Body of pancreas (tissue), 4 donors: ENCODE results near the gene NSUN3. TPM values are rescaled to one million over a fixed set of nuclear protein-coding genes. Genes with fewer than 3 reads are reported as not detected.

Source experiments
- ATAC-seq: fragments of 150-250 bp; one replicate; pipeline ENCODE4 v1.9.1; 2016
- DNase-seq, 4 donors: peaks; one replicate each; pipeline ENCODE4 v3.0.0-alpha.2; 2019
- H3K27ac ChIP-seq, 4 donors: fragments of 200-600 bp; sonication (generic); 1 replicate in 3 of 4; 2 replicates in 1 of 4; pipeline versions ENCODE4 v1.5.1 to v1.6.1; 2016 to 2019; ENCODE audit warnings: mild to moderate bottlenecking in 1 of 4, mixed read lengths in 1 of 4, moderate library complexity in 1 of 4
- H3K27me3 ChIP-seq, 2 donors: fragments of 200-600 bp; sonication (generic); one replicate each; pipeline ENCODE4 v1.6.0; 2016; ENCODE audit warnings: mild to moderate bottlenecking in 1 of 2
- H3K36me3 ChIP-seq, 2 donors: fragments of 200-600 bp; sonication (generic); replicated peaks in 1 of 2; 2 replicates each; pipeline ENCODE4 v1.5.1; 2016; ENCODE audit warnings: low read depth in 2 of 2; ENCODE audit not compliant: insufficient read depth in 1 of 2
- H3K4me1 ChIP-seq: fragments of 200-600 bp; sonication (generic); one replicate; pipeline ENCODE4 v1.6.0; 2016
- H3K4me3 ChIP-seq, 2 donors: fragments of 200-600 bp; sonication (generic); 1 replicate in 1 of 2; 2 replicates in 1 of 2; pipeline ENCODE4 v1.5.1; 2016 to 2019
- H3K9me3 ChIP-seq, 3 donors: fragments of 200-600 bp; sonication (generic); 1 replicate in 2 of 3; 2 replicates in 1 of 3; pipeline ENCODE4 v1.5.1; 2016
- CTCF ChIP-seq, 7 experiments: fragments of 450-650 bp in 4 of 7; fragments of 200-600 bp in 3 of 7; sonication (generic) in 3 of 7; IDR thresholded peaks; one replicate each; pipeline ENCODE4 v1.5.1; 2016 to 2019; ENCODE audit warnings: antibody characterized with exemption in 7 of 7
- POLR2A ChIP-seq, 3 donors: fragments of 450-650 bp; IDR thresholded peaks; one replicate each; pipeline ENCODE4 v1.6.1; 2016; ENCODE audit warnings: antibody characterized with exemption in 3 of 3, mild to moderate bottlenecking in 2 of 3
- WGBS, 2 donors: methylation state at CpG; one replicate each; pipeline ENCODE4 v1.1.5; 2017; 5-methylcytosine and 5-hydroxymethylcytosine counted together
- intact Hi-C: fragments of 100-400 bp; cut with DNase I; formaldehyde crosslinking; loops from one replicate; pipeline ENCODE4 v1.15.1; 2023
- total RNA-seq, 2 donors: library from RNA; depleted of rRNA; stranded (reverse); fragments of >200 nt; gene quantifications; one replicate each; pipeline ENCODE4 v1.1.0, GENCODE V29; 2016

Gene NSUN3
- total RNA-seq, 2 donors from 2014 or later: 5.6 to 13.2 TPM

- Histone ChIP-seq H3K36me3 (peaks cover 0 to 7% of the 10 kb centered on the region in 2 donors), H3K27me3 (no peaks in the 10 kb centered on the region), H3K4me1 (no peaks in the 10 kb centered on the region), H3K4me3 (no peak overlapping the region), H3K27ac (no peak overlapping the region), H3K9me3 (no peaks in the 10 kb centered on the region)
- no peak for ATAC-seq
- TF ChIP-seq POLR2A (IDR thresholded peaks at IDR 0.05): no peak
- TF ChIP-seq CTCF (IDR thresholded peaks at IDR 0.05): no peak
- no peak for DNase-seq
- WGBS, 2 donors: 94 to 97% methylated on average over 2 of the region's 2 CpGs
- intact Hi-C loops: no loop called here
These were observed 16.3 kb upstream of the NSUN3 start for GRCh38 chr3:94046533-94046932.

- no peaks in the 10 kb centered on the region for H3K9me3 ChIP-seq
- H3K4me1 ChIP-seq: no peaks in the 10 kb centered on the region
- DNase-seq (no peak), ATAC-seq (no peak)
- H3K27ac ChIP-seq: no peak overlapping the region
- WGBS, 2 donors: 83 to 86% methylated on average over 2 of the region's 2 CpGs
- no peaks in the 10 kb centered on the region for H3K27me3 ChIP-seq
- TF ChIP-seq CTCF (IDR thresholded peaks at IDR 0.05) (no peak), POLR2A (IDR thresholded peaks at IDR 0.05) (no peak)
- H3K4me3 ChIP-seq: no peak overlapping the region
- intact Hi-C loops: no loop called here
- H3K36me3 ChIP-seq: peaks cover 0 to 5% of the 10 kb centered on the region in 2 donors
These were observed 13.6 kb upstream of the NSUN3 start for GRCh38 chr3:94049267-94049666.

- H3K36me3 ChIP-seq: no peaks in the 10 kb centered on the region
- no peaks in the 10 kb centered on the region for H3K9me3 ChIP-seq
- no peaks in the 10 kb centered on the region for H3K4me1 ChIP-seq
- intact Hi-C loops: no loop called here
- no peak overlapping the region for H3K4me3 ChIP-seq
- H3K27me3 ChIP-seq: no peaks in the 10 kb centered on the region
- TF ChIP-seq CTCF (IDR thresholded peaks at IDR 0.05): no peak
- no peak for TF ChIP-seq POLR2A (IDR thresholded peaks at IDR 0.05)
- ATAC-seq (no peak), DNase-seq (no peak)
- H3K27ac ChIP-seq: no peak overlapping the region
These were observed 12.3 kb upstream of the NSUN3 start for GRCh38 chr3:94050546-94050945.

- no peaks in the 10 kb centered on the region for H3K27me3 ChIP-seq
- DNase-seq (no peak), ATAC-seq (no peak)
- no peaks in the 10 kb centered on the region for H3K9me3 ChIP-seq
- H3K4me1 ChIP-seq: peaks cover 31% of the 10 kb centered on the region
- 93 to 98% methylated on average over 13 of the region's 13 CpGs for WGBS, 2 donors
- TF ChIP-seq CTCF (IDR thresholded peaks at IDR 0.05): no peak
- TF ChIP-seq POLR2A (IDR thresholded peaks at IDR 0.05): no peak
- H3K4me3 ChIP-seq: no peak overlapping the region
- intact Hi-C loops: loop anchor here (10.0 kb wide), 1 partner anchor 86 kb away; the partner anchor contains the start of gene PROS1
- H3K27ac ChIP-seq: no peak overlapping the region
- peaks cover 0 to 2% of the 10 kb centered on the region in 2 donors for H3K36me3 ChIP-seq
These were observed 1.6 kb upstream of the NSUN3 start for GRCh38 chr3:94061297-94061696.

- Histone ChIP-seq H3K27ac (peak overlapping the region; percentile 79 to 97 (median 88)), H3K4me1 (peaks cover 39% of the 10 kb centered on the region), H3K9me3 (no peaks in the 10 kb centered on the region), H3K4me3 (peak overlapping the region; percentile 42 to 51), H3K36me3 (peaks cover 0 to 2% of the 10 kb centered on the region in 2 donors), H3K27me3 (no peaks in the 10 kb centered on the region)
- WGBS, 2 donors: 45 to 51% methylated on average over 17 of the region's 17 CpGs
- intact Hi-C loops: loop anchor here (10.0 kb wide), 1 partner anchor 89 kb away; the partner anchor contains the start of gene PROS1
- no peak for DNase-seq
- TF ChIP-seq POLR2A (IDR thresholded peaks at IDR 0.05): no peak
- no peak for TF ChIP-seq CTCF (IDR thresholded peaks at IDR 0.05)
- no peak for ATAC-seq
These were observed 747 bp downstream of the NSUN3 start for GRCh38 chr3:94063496-94064119.
